ENCODE results near the gene SEMA5B.

The SEMA5B gene

GRCh38 chr3:122993124-122993978 is 34.2 kb downstream of the SEMA5B start:
- DNase-seq (ENCODE audit: low spot score) = no peak

- no peak for DNase-seq (ENCODE audit: low spot score)
Observed at GRCh38 chr3:122992676-122993075, 34.9 kb downstream of the SEMA5B start.

GRCh38 chr3:122992133-122992532 is 35.4 kb downstream of the SEMA5B start:
- DNase-seq (ENCODE audit: low spot score) = no peak

GRCh38 chr3:122991236-122991985 is 36.2 kb downstream of the SEMA5B start:
- DNase-seq (ENCODE audit: low spot score) = no peak

GRCh38 chr3:122989856-122990575 is 37.5 kb downstream of the SEMA5B start:
- DNase-seq (ENCODE audit: low spot score) = no peak

- DNase-seq (ENCODE audit: low spot score) = no peak
Observed at GRCh38 chr3:122988508-122988907, 39.1 kb downstream of the SEMA5B start.

- DNase-seq (ENCODE audit: low spot score) = no peak
Observed at GRCh38 chr3:122987736-122988319, 39.7 kb downstream of the SEMA5B start.

- DNase-seq (ENCODE audit: low spot score) = no peak
Observed at GRCh38 chr3:122987231-122987630, 40.3 kb downstream of the SEMA5B start.

GRCh38 chr3:122986693-122987179 is 40.8 kb downstream of the SEMA5B start:
- no peak for DNase-seq (ENCODE audit: low spot score)

- DNase-seq (ENCODE audit: low spot score) = no peak
Observed at GRCh38 chr3:122985539-122985938, 42.0 kb downstream of the SEMA5B start.

GRCh38 chr3:122984650-122985049 is 42.9 kb downstream of the SEMA5B start:
- no peak for DNase-seq (ENCODE audit: low spot score)

GRCh38 chr3:122984007-122984406 is 43.6 kb downstream of the SEMA5B start:
- DNase-seq (ENCODE audit: low spot score) = no peak

- peak; percentile 36 for DNase-seq (ENCODE audit: low spot score)
Observed at GRCh38 chr3:122982216-122983185, 45.1 kb downstream of the SEMA5B start.

- no peak for DNase-seq (ENCODE audit: low spot score)
Observed at GRCh38 chr3:122979211-122979610, 48.4 kb downstream of the SEMA5B start.

GRCh38 chr3:122978569-122978968 is 49.0 kb downstream of the SEMA5B start:
- no peak for DNase-seq (ENCODE audit: low spot score)

- peak; percentile 40 for DNase-seq (ENCODE audit: low spot score)
Observed at GRCh38 chr3:122977746-122978466, 49.7 kb downstream of the SEMA5B start.

GRCh38 chr3:122975924-122976293 is 51.7 kb downstream of the SEMA5B start:
- no peak for DNase-seq (ENCODE audit: low spot score)

GRCh38 chr3:122975163-122975923 is 52.2 kb downstream of the SEMA5B start:
- no peak for DNase-seq (ENCODE audit: low spot score)

- DNase-seq (ENCODE audit: low spot score) = no peak
Observed at GRCh38 chr3:122974764-122975162, 52.8 kb downstream of the SEMA5B start.
